ENCODE data around the gene HPCAL1.

DNA sequence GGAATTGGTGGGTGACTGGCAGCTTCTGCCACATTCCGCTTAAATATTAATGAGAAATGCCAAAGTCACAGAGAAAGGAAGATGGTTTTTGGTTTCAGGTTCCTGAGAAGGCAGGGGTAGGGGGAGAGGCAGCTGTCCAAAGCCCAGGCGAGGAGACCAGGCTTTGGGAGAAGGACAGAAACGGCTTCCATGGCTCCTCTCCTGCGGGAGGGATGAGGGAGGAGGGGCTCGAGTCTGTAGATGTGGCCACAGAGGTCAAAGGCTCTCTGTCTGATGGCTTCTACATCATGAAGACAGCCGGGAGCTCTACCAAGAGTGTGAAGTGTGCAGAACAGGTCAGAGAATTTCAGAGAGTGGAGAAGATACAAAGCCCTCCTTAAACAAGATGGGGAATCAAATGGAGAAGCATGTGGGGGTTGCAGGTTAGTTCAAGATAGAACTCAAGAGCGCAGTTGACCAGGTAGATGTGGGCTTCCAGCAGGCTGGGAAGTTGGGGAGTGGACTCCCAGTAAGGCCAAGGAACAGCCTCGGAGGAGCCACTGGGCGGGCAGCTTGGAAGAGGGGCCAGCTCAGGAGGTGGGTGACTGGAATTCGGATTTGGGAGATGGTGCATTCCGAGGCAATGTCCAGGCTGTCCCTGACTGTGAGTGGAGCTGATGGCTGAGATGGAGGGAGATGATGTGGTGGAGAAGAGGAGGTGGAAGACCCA is 23.8 kb upstream of the HPCAL1 start:
- TF ChIP-seq, protein P1, sequence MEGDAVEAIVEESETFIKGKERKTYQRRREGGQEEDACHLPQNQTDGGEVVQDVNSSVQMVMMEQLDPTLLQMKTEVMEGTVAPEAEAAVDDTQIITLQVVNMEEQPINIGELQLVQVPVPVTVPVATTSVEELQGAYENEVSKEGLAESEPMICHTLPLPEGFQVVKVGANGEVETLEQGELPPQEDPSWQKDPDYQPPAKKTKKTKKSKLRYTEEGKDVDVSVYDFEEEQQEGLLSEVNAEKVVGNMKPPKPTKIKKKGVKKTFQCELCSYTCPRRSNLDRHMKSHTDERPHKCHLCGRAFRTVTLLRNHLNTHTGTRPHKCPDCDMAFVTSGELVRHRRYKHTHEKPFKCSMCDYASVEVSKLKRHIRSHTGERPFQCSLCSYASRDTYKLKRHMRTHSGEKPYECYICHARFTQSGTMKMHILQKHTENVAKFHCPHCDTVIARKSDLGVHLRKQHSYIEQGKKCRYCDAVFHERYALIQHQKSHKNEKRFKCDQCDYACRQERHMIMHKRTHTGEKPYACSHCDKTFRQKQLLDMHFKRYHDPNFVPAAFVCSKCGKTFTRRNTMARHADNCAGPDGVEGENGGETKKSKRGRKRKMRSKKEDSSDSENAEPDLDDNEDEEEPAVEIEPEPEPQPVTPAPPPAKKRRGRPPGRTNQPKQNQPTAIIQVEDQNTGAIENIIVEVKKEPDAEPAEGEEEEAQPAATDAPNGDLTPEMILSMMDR (IDR thresholded peaks at IDR 0.05), result no peak
- no peak for TF ChIP-seq POLR2A (IDR thresholded peaks at IDR 0.05)

All from testis (tissue), 2 donors.